GM12891 (cell line): ENCODE measurements around the gene MEAF6.

Experiments used
- PAX5 ChIP-seq: IDR thresholded peaks from 2 replicates; pipeline ENCODE4 v1.6.1; 2011; ENCODE audit warnings: low read length, moderate library complexity, mild to moderate bottlenecking; ENCODE audit not compliant: insufficient read depth, severe bottlenecking
- POLR2A ChIP-seq: IDR thresholded peaks from 2 replicates; pipeline ENCODE4 v1.6.1; 2011; ENCODE audit warnings: low read depth, low read length, control low read depth
- POLR2AphosphoS5 ChIP-seq: IDR thresholded peaks from 2 replicates; pipeline ENCODE4 v1.6.1; 2011; ENCODE audit warnings: low read depth, low read length, control low read depth
- TAF1 ChIP-seq: IDR thresholded peaks from 2 replicates; pipeline ENCODE4 v1.6.1; 2011; ENCODE audit warnings: low read depth, low read length, control low read depth

- TF ChIP-seq PAX5 = no peak
- no peak for TF ChIP-seq POLR2AphosphoS5
- TF ChIP-seq POLR2A = no peak
- TF ChIP-seq TAF1 = no peak
Observed at GRCh38 chr1:37472281-37472680, 42.3 kb downstream of the MEAF6 start.
